HepG2 (cell line): ENCODE measurements around the gene EIF5A. TPM values are rescaled to one million over a fixed set of nuclear protein-coding genes. Genes with fewer than 3 reads are reported as not detected.

ENCODE experiments used
- ARNTL ChIP-seq: sonication (generic); formaldehyde crosslinking; IDR thresholded peaks from 2 replicates; pipeline ENCODE4 v1.4.0; 2020; ENCODE audit warnings: mild to moderate bottlenecking, missing genetic modification reagents
- CCDC6 ChIP-seq: sonication (generic); formaldehyde crosslinking; IDR thresholded peaks from 2 replicates; pipeline ENCODE4 v1.8.1; 2022; ENCODE audit warnings: mild to moderate bottlenecking, missing genetic modification reagents, moderate library complexity
- CTCF ChIP-seq: sonication (generic); formaldehyde crosslinking; IDR thresholded peaks from 2 replicates; pipeline ENCODE4 v1.5.0; 2020; ENCODE audit warnings: mild to moderate bottlenecking, missing genetic modification reagents, moderate library complexity
- DR1 ChIP-seq: sonication (generic); formaldehyde crosslinking; IDR thresholded peaks from 2 replicates; pipeline ENCODE4 v1.8.0; 2021; ENCODE audit warnings: mild to moderate bottlenecking, missing genetic modification reagents, inconsistent platforms
- FOXM1 ChIP-seq: sonication (generic); formaldehyde crosslinking; IDR thresholded peaks from 2 replicates; pipeline ENCODE4 v1.5.0; 2020; ENCODE audit warnings: missing genetic modification reagents
- HNRNPLL ChIP-seq: fragments of 200-400 bp; formaldehyde crosslinking; IDR thresholded peaks from 2 replicates; pipeline ENCODE4 v1.6.1; 2017; ENCODE audit warnings: mild to moderate bottlenecking, low read depth, low read length; ENCODE audit not compliant: poor library complexity, severe bottlenecking
- LCORL ChIP-seq, 2 experiments: fragments of 450-650 bp in 1 of 2; sonication (generic) in 1 of 2; formaldehyde crosslinking in 1 of 2; IDR thresholded peaks; 2 replicates each; pipeline versions ENCODE4 v1.5.0 to v1.6.1; 2017 to 2020; ENCODE audit warnings: antibody characterized with exemption in 1 of 2, missing genetic modification reagents in 1 of 2
- MAZ ChIP-seq, 2 experiments: sonication (generic) in 1 of 2; formaldehyde crosslinking in 1 of 2; IDR thresholded peaks; 2 replicates each; pipeline versions ENCODE4 v1.5.0 to v1.6.1; 2012 to 2020; ENCODE audit warnings: low read depth in 2 of 2, mild to moderate bottlenecking in 2 of 2, borderline replicate concordance in 1 of 2, improper control_type of control experiment in 1 of 2, low read length in 1 of 2, missing genetic modification reagents in 1 of 2, moderate library complexity in 1 of 2
- MYC ChIP-seq: sonication (generic); formaldehyde crosslinking; IDR thresholded peaks from 2 replicates; pipeline ENCODE4 v1.9.0; 2021; ENCODE audit warnings: missing genetic modification reagents, borderline replicate concordance
- NFKB2 ChIP-seq: sonication (generic); formaldehyde crosslinking; IDR thresholded peaks from 2 replicates; pipeline ENCODE4 v1.4.0; 2020; ENCODE audit warnings: missing genetic modification reagents, borderline replicate concordance
- SIN3A ChIP-seq: IDR thresholded peaks from 2 replicates; pipeline ENCODE4 v1.6.1; 2011; ENCODE audit warnings: low read depth, mild to moderate bottlenecking, control low read depth, low read length, borderline replicate concordance
- SKI ChIP-seq: fragments of 450-650 bp; IDR thresholded peaks from one replicate; pipeline ENCODE4 v1.6.1; 2018; ENCODE audit warnings: mild to moderate bottlenecking; ENCODE audit not compliant: partially characterized antibody
- SMAD3 ChIP-seq: sonication (generic); formaldehyde crosslinking; IDR thresholded peaks from 2 replicates; pipeline ENCODE4 v1.4.0; 2020; ENCODE audit warnings: missing genetic modification reagents
- SMC3 ChIP-seq: IDR thresholded peaks from 2 replicates; pipeline ENCODE4 v1.6.1; 2011; ENCODE audit warnings: low read length, improper control_type of control experiment
- SPEN ChIP-seq: sonication (generic); formaldehyde crosslinking; IDR thresholded peaks from 2 replicates; pipeline ENCODE4 v1.5.1; 2020; ENCODE audit warnings: low read depth, mild to moderate bottlenecking, missing genetic modification reagents
- SRSF4 ChIP-seq: fragments of 200-400 bp; formaldehyde crosslinking; IDR thresholded peaks from one replicate; pipeline ENCODE4 v1.6.1; 2018; ENCODE audit warnings: mild to moderate bottlenecking, low read depth, low read length, moderate library complexity; ENCODE audit not compliant: poor library complexity, severe bottlenecking
- TCF12 ChIP-seq, 2 experiments: fragments of 450-650 bp in 1 of 2; sonication (generic) in 1 of 2; formaldehyde crosslinking in 1 of 2; IDR thresholded peaks; 2 replicates each; pipeline versions ENCODE4 v1.6.1 to v1.8.0; 2017 to 2022; ENCODE audit warnings: antibody characterized with exemption in 1 of 2, mild to moderate bottlenecking in 1 of 2, missing genetic modification reagents in 1 of 2, moderate library complexity in 1 of 2
- ZBED4 ChIP-seq: sonication (generic); formaldehyde crosslinking; IDR thresholded peaks from 2 replicates; pipeline ENCODE4 v1.4.0; 2020; ENCODE audit warnings: missing genetic modification reagents, borderline replicate concordance
- ZNF17 ChIP-seq: sonication (generic); formaldehyde crosslinking; IDR thresholded peaks from 2 replicates; pipeline ENCODE4 v1.5.0; 2020; ENCODE audit warnings: mild to moderate bottlenecking, missing genetic modification reagents
- ZNF263 ChIP-seq: sonication (generic); formaldehyde crosslinking; IDR thresholded peaks from 2 replicates; pipeline ENCODE4 v1.4.0; 2020; ENCODE audit warnings: missing genetic modification reagents
- ZNF737 ChIP-seq: sonication (generic); formaldehyde crosslinking; IDR thresholded peaks from 2 replicates; pipeline ENCODE4 v1.5.0; 2020; ENCODE audit warnings: missing genetic modification reagents, mild to moderate bottlenecking, borderline replicate concordance
- ZNF784 ChIP-seq: sonication (generic); formaldehyde crosslinking; IDR thresholded peaks from 2 replicates; pipeline ENCODE4 v1.5.1; 2020; ENCODE audit warnings: missing genetic modification reagents, mild to moderate bottlenecking, borderline replicate concordance
- ZNF792 ChIP-seq: IDR thresholded peaks from 2 replicates; pipeline ENCODE4 v1.6.1; 2016
- polyA plus RNA-seq, 8 experiments: library from polyadenylated mRNA; depleted of rRNA in 3 of 8; stranded (reverse) in 7 of 8; unstranded in 1 of 8; fragments of >200 nt; fragmentation: Illumina TruSeq in 4 of 8; extraction: Trizol in 4 of 8; gene quantifications; 2 replicates each; pipeline versions ENCODE4 v1.2.1 to v1.2.3, GENCODE V29; 2011 to 2016; ENCODE audit warnings: low read depth in 4 of 8, missing spikeins in 1 of 8, mixed read lengths in 1 of 8; ENCODE audit not compliant: insufficient read depth in 1 of 8
- total RNA-seq, 5 experiments: library from RNA; depleted of rRNA; stranded (reverse); fragments of >200 nt; fragmentation: Illumina TruSeq; extraction: Trizol; gene quantifications; 2 replicates each; pipeline ENCODE4 v1.2.3, GENCODE V29; 2016; ENCODE audit warnings: low read depth in 1 of 5

EIF5A gene
- total and polyA plus RNA-seq, 2 of the 13 experiments (the other 11 are each of a cell fraction or from before 2014, with no cell fraction given), result 319 to 337 TPM

DNA sequence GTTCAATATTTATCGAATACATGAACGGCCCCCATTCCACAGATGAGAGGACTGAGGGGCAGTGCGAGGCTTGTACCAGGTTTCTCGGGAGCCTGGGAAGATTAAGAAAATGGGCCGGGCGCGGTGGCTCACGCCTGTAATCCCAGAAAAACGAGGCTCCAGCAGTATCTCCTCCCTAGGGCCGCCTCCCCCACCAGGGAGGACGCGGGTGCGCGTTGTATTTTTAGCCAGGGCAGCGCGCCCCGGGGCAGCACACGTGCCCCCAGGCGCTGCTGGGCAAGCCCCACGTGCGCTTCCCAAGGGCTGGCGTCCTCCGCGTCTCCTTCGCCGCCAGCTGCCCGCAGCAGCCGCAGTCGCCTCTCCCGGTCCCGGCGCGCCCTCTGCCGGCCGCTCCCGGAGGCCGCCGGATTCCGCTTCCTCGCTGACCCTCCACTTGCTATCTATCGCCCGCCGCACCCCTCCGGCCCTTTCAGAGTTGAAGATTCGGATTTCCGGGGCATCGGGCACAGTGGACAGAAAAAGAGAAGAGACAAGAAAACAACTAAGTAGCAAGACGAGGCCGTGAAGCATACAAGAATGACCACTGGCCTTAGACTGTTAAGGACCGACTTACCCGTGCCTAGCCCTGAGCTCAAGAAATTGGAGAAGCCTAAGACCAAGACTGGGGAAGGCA lies 11.1 kb upstream of the EIF5A start (continued):
- TF ChIP-seq TCF12 (IDR thresholded peaks at IDR 0.05) (no peak), TCF12 (CRISPR knock-in tag; IDR thresholded peaks at IDR 0.05) (no peak), LCORL (IDR thresholded peaks at IDR 0.05) (no peak), LCORL (CRISPR knock-in tag; IDR thresholded peaks at IDR 0.05) (peak; percentile 65; the same call in 1 of the 2 replicates), ZNF792 (CRISPR knock-in tag) (peak; percentile 66; the same call in 1 of the 2 replicates), SKI (peak; percentile 63), ZNF784 (CRISPR knock-in tag) (no peak), SRSF4 (no peak), CTCF (CRISPR knock-in tag) (peak; percentile 93), NFKB2 (peak; percentile 72; the same call in 1 of the 2 replicates), ZNF263 (peak; percentile 60), SMAD3 (CRISPR knock-in tag) (peak; percentile 35; the same call in 1 of the 2 replicates), HNRNPLL (peak; percentile 64), ARNTL (peak; percentile 86), ZBED4 (no peak; the same call in 1 of the 2 replicates), DR1 (CRISPR knock-in tag) (no peak), MYC (CRISPR knock-in tag) (peak; percentile 95), SPEN (CRISPR knock-in tag) (peak; percentile 74), MAZ (IDR thresholded peaks at IDR 0.05; ENCODE audit: borderline replicate concordance, low read depth, low read length) (no peak), MAZ (CRISPR knock-in tag; IDR thresholded peaks at IDR 0.05; ENCODE audit: low read depth) (peak; percentile 82), FOXM1 (no peak), SMC3 (peak; percentile 65; the same call in 1 of the 2 replicates), SIN3A (peak; percentile 63; the same call in 1 of the 2 replicates), ZNF17 (CRISPR knock-in tag) (no peak), CCDC6 (CRISPR knock-in tag) (peak; percentile 76), ZNF737 (CRISPR knock-in tag) (no peak)
